Activated T-cell treated with anti-CD3 and anti-CD28 coated beads, Interleukin-2, amount 50 U/mL, for 4 hours (primary cell): ENCODE data around the gene CFAP251. TPM values are rescaled to one million over a fixed set of nuclear protein-coding genes. Genes with fewer than 3 reads are reported as not detected.

Source experiments
- ATAC-seq, 2 donors: fragments of 200-7000 bp; cut with Tn5 transposase; one replicate each; pipeline ENCODE4 v1.10.0; 2021
- DNase-seq: peaks from one replicate; pipeline ENCODE4 v3.0.0-alpha.2; 2020
- H3K27me3 Mint-ChIP-seq: one replicate; pipeline ENCODE4 v1.8.0; 2021; ENCODE audit warnings: low read depth, mixed read lengths
- H3K36me3 Mint-ChIP-seq: one replicate; pipeline ENCODE4 v1.8.0; 2022; ENCODE audit warnings: mixed read lengths; ENCODE audit not compliant: insufficient read depth
- H3K4me1 Mint-ChIP-seq: one replicate; pipeline ENCODE4 v1.8.0; 2021; ENCODE audit warnings: low read depth, mixed read lengths
- H3K4me3 Mint-ChIP-seq: one replicate; pipeline ENCODE4 v1.8.0; 2021; ENCODE audit warnings: mild to moderate bottlenecking, moderate library complexity, mixed read lengths
- H3K9me3 Mint-ChIP-seq: one replicate; pipeline ENCODE4 v1.8.0; 2021; ENCODE audit warnings: mixed read lengths
- total RNA-seq, 3 donors: library from RNA; stranded (reverse); gene quantifications; one replicate each; pipeline ENCODE4 v1.2.1, GENCODE V29; 2021

The CFAP251 gene
- total RNA-seq, 3 donors from 2014 or later = 0.46 to 0.82 (median 0.78) TPM

- Mint-ChIP-seq H3K36me3 (no peaks in the 10 kb centered on the region), H3K27me3 (no peaks in the 10 kb centered on the region), H3K9me3 (no peaks in the 10 kb centered on the region), H3K4me3 (no peak overlapping the region), H3K4me1 (no peaks in the 10 kb centered on the region)
- no peak for ATAC-seq
- no peak for DNase-seq
Measured at GRCh38 chr12:121966959-121967358, 48.6 kb downstream of the CFAP251 start.

- DNase-seq = no peak
- peaks cover 9% of the 10 kb centered on the region for H3K9me3 Mint-ChIP-seq
- H3K27me3 Mint-ChIP-seq = no peaks in the 10 kb centered on the region
- no peaks in the 10 kb centered on the region for H3K36me3 Mint-ChIP-seq
- no peak overlapping the region for H3K4me3 Mint-ChIP-seq
- H3K4me1 Mint-ChIP-seq = no peaks in the 10 kb centered on the region
- ATAC-seq = no peak
Measured at GRCh38 chr12:121968876-121969275, 50.5 kb downstream of the CFAP251 start.

GRCh38 chr12:121969726-121970125, 51.3 kb downstream of the CFAP251 start:
- no peaks in the 10 kb centered on the region for H3K27me3 Mint-ChIP-seq
- H3K36me3 Mint-ChIP-seq = no peaks in the 10 kb centered on the region
- no peak for DNase-seq
- H3K4me1 Mint-ChIP-seq = no peaks in the 10 kb centered on the region
- H3K4me3 Mint-ChIP-seq = no peak overlapping the region
- peaks cover 9% of the 10 kb centered on the region for H3K9me3 Mint-ChIP-seq
- ATAC-seq = no peak

GRCh38 chr12:121970581-121971300, 52.3 kb downstream of the CFAP251 start:
- DNase-seq = no peak
- H3K4me3 Mint-ChIP-seq = no peak overlapping the region
- H3K27me3 Mint-ChIP-seq = no peaks in the 10 kb centered on the region
- ATAC-seq = no peak
- H3K36me3 Mint-ChIP-seq = no peaks in the 10 kb centered on the region
- H3K4me1 Mint-ChIP-seq = no peaks in the 10 kb centered on the region
- peaks cover 9% of the 10 kb centered on the region for H3K9me3 Mint-ChIP-seq

- Mint-ChIP-seq H3K4me1 (no peaks in the 10 kb centered on the region), H3K9me3 (peaks cover 9% of the 10 kb centered on the region), H3K36me3 (no peaks in the 10 kb centered on the region), H3K4me3 (no peak overlapping the region), H3K27me3 (no peaks in the 10 kb centered on the region)
- DNase-seq (no peak), ATAC-seq (no peak)
Measured at GRCh38 chr12:121974026-121974985, 55.9 kb downstream of the CFAP251 start.

- H3K4me1 Mint-ChIP-seq = no peaks in the 10 kb centered on the region
- no peak overlapping the region for H3K4me3 Mint-ChIP-seq
- H3K9me3 Mint-ChIP-seq = peaks cover 9% of the 10 kb centered on the region
- no peaks in the 10 kb centered on the region for H3K27me3 Mint-ChIP-seq
- H3K36me3 Mint-ChIP-seq = no peaks in the 10 kb centered on the region
- ATAC-seq (no peak), DNase-seq (no peak)
Measured at GRCh38 chr12:121975021-121975420, 56.6 kb downstream of the CFAP251 start.

GRCh38 chr12:121976950-121977349, 58.6 kb downstream of the CFAP251 start:
- no peak for ATAC-seq
- Mint-ChIP-seq H3K36me3 (no peaks in the 10 kb centered on the region), H3K9me3 (peaks cover 9% of the 10 kb centered on the region), H3K4me3 (no peak overlapping the region), H3K27me3 (no peaks in the 10 kb centered on the region), H3K4me1 (no peaks in the 10 kb centered on the region)
- no peak for DNase-seq

- ATAC-seq = no peak
- no peak for DNase-seq
- no peaks in the 10 kb centered on the region for H3K36me3 Mint-ChIP-seq
- H3K4me1 Mint-ChIP-seq = peaks cover 2% of the 10 kb centered on the region
- H3K4me3 Mint-ChIP-seq = no peak overlapping the region
- H3K9me3 Mint-ChIP-seq = no peaks in the 10 kb centered on the region
- no peaks in the 10 kb centered on the region for H3K27me3 Mint-ChIP-seq
Measured at GRCh38 chr12:121980191-121980891, 61.9 kb downstream of the CFAP251 start.

- H3K9me3 Mint-ChIP-seq = no peaks in the 10 kb centered on the region
- ATAC-seq = no peak
- peaks cover 2% of the 10 kb centered on the region for H3K4me1 Mint-ChIP-seq
- H3K27me3 Mint-ChIP-seq = no peaks in the 10 kb centered on the region
- no peaks in the 10 kb centered on the region for H3K36me3 Mint-ChIP-seq
- DNase-seq = no peak
- no peak overlapping the region for H3K4me3 Mint-ChIP-seq
Measured at GRCh38 chr12:121980892-121981272, 62.5 kb downstream of the CFAP251 start.

- Mint-ChIP-seq H3K9me3 (no peaks in the 10 kb centered on the region), H3K36me3 (no peaks in the 10 kb centered on the region), H3K27me3 (no peaks in the 10 kb centered on the region), H3K4me1 (peaks cover 2% of the 10 kb centered on the region), H3K4me3 (no peak overlapping the region)
- ATAC-seq (no peak), DNase-seq (no peak)
Measured at GRCh38 chr12:121981456-121981855, 63.1 kb downstream of the CFAP251 start.

- no peaks in the 10 kb centered on the region for H3K36me3 Mint-ChIP-seq
- H3K27me3 Mint-ChIP-seq = no peaks in the 10 kb centered on the region
- ATAC-seq (no peak), DNase-seq (no peak)
- H3K4me1 Mint-ChIP-seq = peaks cover 2% of the 10 kb centered on the region
- H3K9me3 Mint-ChIP-seq = no peaks in the 10 kb centered on the region
- no peak overlapping the region for H3K4me3 Mint-ChIP-seq
Measured at GRCh38 chr12:121982950-121983349, 64.6 kb downstream of the CFAP251 start.

- Mint-ChIP-seq H3K4me1 (peaks cover 2% of the 10 kb centered on the region), H3K4me3 (no peak overlapping the region), H3K36me3 (no peaks in the 10 kb centered on the region), H3K27me3 (no peaks in the 10 kb centered on the region), H3K9me3 (no peaks in the 10 kb centered on the region)
- DNase-seq (no peak), ATAC-seq (no peak)
Measured at GRCh38 chr12:121983536-121984210, 65.3 kb downstream of the CFAP251 start.

GRCh38 chr12:121986489-121987245, 68.3 kb downstream of the CFAP251 start:
- H3K4me3 Mint-ChIP-seq = no peak overlapping the region
- no peaks in the 10 kb centered on the region for H3K36me3 Mint-ChIP-seq
- no peaks in the 10 kb centered on the region for H3K27me3 Mint-ChIP-seq
- no peak for DNase-seq
- peaks cover 15% of the 10 kb centered on the region for H3K4me1 Mint-ChIP-seq
- ATAC-seq = no peak
- H3K9me3 Mint-ChIP-seq = no peaks in the 10 kb centered on the region
